Epithelial cell of prostate (primary cell): ENCODE results near the gene SMCP.

Experiments used
- DNase-seq: peaks from one replicate; pipeline ENCODE4 v3.0.0-alpha.2; 2011; ENCODE audit warnings: low read depth, low spot score
- H3K27ac ChIP-seq: fragments of 450-650 bp; 2 replicates; pipeline ENCODE4 v1.5.1; 2017; ENCODE audit warnings: mild to moderate bottlenecking

The SMCP gene

GRCh38 chr1:152933196-152933595, 55.1 kb downstream of the SMCP start:
- peak; percentile 91 for DNase-seq
- H3K27ac ChIP-seq = peak overlapping the region; percentile 74
